WTC11 (cell line): ENCODE data around the gene SCUBE3. TPM values are rescaled to one million over a fixed set of nuclear protein-coding genes. Genes with fewer than 3 reads are reported as not detected.

Source experiments
- ATAC-seq: fragments of 200-7000 bp; cut with Tn5 transposase; 2 replicates; pipeline ENCODE4 v1.10.0; 2021; ENCODE audit warnings: mild to moderate bottlenecking, moderate library complexity
- CTCF ChIA-PET: fragments of 300-600 bp; sonication (Branson Sonifier 250); formaldehyde crosslinking; loops from one replicate; lab custom pipeline; 2021; ENCODE audit warnings: antibody characterized with exemption; lab: Charles Lee
- POLR2A ChIA-PET: fragments of 350-600 bp; sonication (Branson Sonifier 250); formaldehyde crosslinking; loops from one replicate; lab custom pipeline; 2021; ENCODE audit warnings: antibody characterized with exemption; lab: Charles Lee
- DNase-seq: peaks from one replicate; pipeline ENCODE4 v3.0.0; 2021; ENCODE audit warnings: low spot score
- H3K27ac Mint-ChIP-seq: 2 replicates; pipeline ENCODE4 v1.8.0; 2021; ENCODE audit warnings: mixed read lengths
- H3K27me3 Mint-ChIP-seq: 2 replicates; pipeline ENCODE4 v1.8.0; 2021; ENCODE audit warnings: low read depth, mild to moderate bottlenecking, moderate library complexity, mixed read lengths
- H3K36me3 Mint-ChIP-seq: 2 replicates; pipeline ENCODE4 v1.8.0; 2021; ENCODE audit warnings: mixed read lengths
- H3K4me1 Mint-ChIP-seq: 2 replicates; pipeline ENCODE4 v1.8.0; 2022; ENCODE audit warnings: mixed read lengths
- H3K4me3 Mint-ChIP-seq: 2 replicates; pipeline ENCODE4 v1.8.0; 2021; ENCODE audit warnings: mild to moderate bottlenecking, moderate library complexity, mixed read lengths
- H3K9me3 Mint-ChIP-seq: 2 replicates; pipeline ENCODE4 v1.8.0; 2021; ENCODE audit warnings: mixed read lengths
- AFF4 ChIP-seq: sonication (generic); formaldehyde crosslinking; IDR thresholded peaks from 2 replicates; pipeline ENCODE4 v1.8.1; 2023; ENCODE audit warnings: mild to moderate bottlenecking, missing genetic modification reagents, borderline replicate concordance
- ATF2 ChIP-seq: sonication (generic); formaldehyde crosslinking; IDR thresholded peaks from 2 replicates; pipeline ENCODE4 v1.8.1; 2022; ENCODE audit warnings: low read depth, missing genetic modification reagents, borderline replicate concordance
- CDX4 ChIP-seq: fragments of 250-450 bp; sonication (Bioruptor Pico); IDR thresholded peaks from 2 replicates; pipeline ENCODE4 v1.9.0; 2021; ENCODE audit warnings: moderate library complexity, mild to moderate bottlenecking, inconsistent platforms, borderline replicate concordance
- CREM ChIP-seq: sonication (generic); formaldehyde crosslinking; IDR thresholded peaks from 2 replicates; pipeline ENCODE4 v1.8.1; 2022; ENCODE audit warnings: mild to moderate bottlenecking, missing genetic modification reagents, moderate library complexity
- ETV6 ChIP-seq: sonication (generic); formaldehyde crosslinking; IDR thresholded peaks from 2 replicates; pipeline ENCODE4 v1.8.1; 2022; ENCODE audit warnings: mild to moderate bottlenecking, missing genetic modification reagents
- GRHL2 ChIP-seq: fragments of 250-450 bp; sonication (Bioruptor Pico); IDR thresholded peaks from 2 replicates; pipeline ENCODE4 v1.8.0; 2022; ENCODE audit warnings: mild to moderate bottlenecking, moderate library complexity; ENCODE audit not compliant: insufficient replicate concordance, severe bottlenecking
- HMGA2 ChIP-seq: fragments of 250-450 bp; sonication (Bioruptor Pico); IDR thresholded peaks from 2 replicates; pipeline ENCODE4 v1.4.0; 2021; ENCODE audit warnings: mild to moderate bottlenecking, moderate library complexity
- IRF2 ChIP-seq: sonication (generic); formaldehyde crosslinking; IDR thresholded peaks from 2 replicates; pipeline ENCODE4 v1.8.0; 2022; ENCODE audit warnings: low read depth, missing genetic modification reagents, borderline replicate concordance
- JUN ChIP-seq: sonication (generic); formaldehyde crosslinking; IDR thresholded peaks from 2 replicates; pipeline ENCODE4 v1.8.0; 2023; ENCODE audit warnings: mild to moderate bottlenecking, missing genetic modification reagents
- MLX ChIP-seq: sonication (generic); formaldehyde crosslinking; IDR thresholded peaks from 2 replicates; pipeline ENCODE4 v1.8.1; 2023; ENCODE audit warnings: mild to moderate bottlenecking, missing genetic modification reagents, moderate library complexity
- NFE2L1 ChIP-seq: sonication (generic); formaldehyde crosslinking; IDR thresholded peaks from 2 replicates; pipeline ENCODE4 v1.8.1; 2023; ENCODE audit warnings: missing genetic modification reagents
- PREB ChIP-seq: sonication (generic); formaldehyde crosslinking; IDR thresholded peaks from 2 replicates; pipeline ENCODE4 v1.8.1; 2022; ENCODE audit warnings: mild to moderate bottlenecking, missing genetic modification reagents, moderate library complexity, borderline replicate concordance
- RELA ChIP-seq: sonication (generic); formaldehyde crosslinking; IDR thresholded peaks from 2 replicates; pipeline ENCODE4 v1.8.1; 2022; ENCODE audit warnings: missing genetic modification reagents, mild to moderate bottlenecking, borderline replicate concordance
- SMAD3 ChIP-seq: sonication (generic); formaldehyde crosslinking; IDR thresholded peaks from 2 replicates; pipeline ENCODE4 v1.8.0; 2022; ENCODE audit warnings: missing genetic modification reagents, mild to moderate bottlenecking, borderline replicate concordance
- SMAD4 ChIP-seq: sonication (generic); formaldehyde crosslinking; IDR thresholded peaks from 2 replicates; pipeline ENCODE4 v1.8.0; 2022; ENCODE audit warnings: mild to moderate bottlenecking, missing genetic modification reagents
- TCF7 ChIP-seq: sonication (generic); formaldehyde crosslinking; IDR thresholded peaks from 2 replicates; pipeline ENCODE4 v1.8.0; 2022; ENCODE audit warnings: mild to moderate bottlenecking, low read depth, missing genetic modification reagents, moderate library complexity
- ZBTB21 ChIP-seq: sonication (generic); formaldehyde crosslinking; IDR thresholded peaks from 2 replicates; pipeline ENCODE4 v1.8.1; 2023; ENCODE audit warnings: mild to moderate bottlenecking, missing genetic modification reagents, borderline replicate concordance
- ZNF263 ChIP-seq: sonication (generic); formaldehyde crosslinking; IDR thresholded peaks from 2 replicates; pipeline ENCODE4 v1.8.1; 2022; ENCODE audit warnings: low read depth, mild to moderate bottlenecking, moderate library complexity, missing genetic modification reagents
- total RNA-seq: library from RNA; stranded (reverse); gene quantifications from 3 replicates; pipeline ENCODE4 v1.2.3, GENCODE V29; 2021

SCUBE3 gene
- total RNA-seq, 1 experiment from 2014 or later, result 2.1 TPM

GRCh38 chr6:35275744-35276260, 62.0 kb downstream of the SCUBE3 start:
- Mint-ChIP-seq H3K27ac (no peak overlapping the region), H3K9me3 (no peaks in the 10 kb centered on the region), H3K4me1 (no peaks in the 10 kb centered on the region), H3K36me3 (no peaks in the 10 kb centered on the region)
- POLR2A ChIA-PET, result no interaction called here
- TF ChIP-seq RELA (no peak), IRF2 (no peak), HMGA2 (no peak), ZBTB21 (no peak), GRHL2 (CRISPR knock-in tag) (no peak), AFF4 (CRISPR knock-in tag) (no peak), TCF7 (CRISPR knock-in tag) (no peak), SMAD3 (CRISPR knock-in tag) (no peak), NFE2L1 (no peak), CDX4 (CRISPR knock-in tag) (no peak)
- TF ChIP-seq, all 79 proteins: peak for 0
- no peak for ATAC-seq
- CTCF ChIA-PET, result no interaction called here
- H3K27me3 Mint-ChIP-seq, result no peaks in the 10 kb centered on the region
- no peak for DNase-seq
- no peak overlapping the region for H3K4me3 Mint-ChIP-seq

- ChIA-PET CTCF (interaction anchor here (0.8 to 2.6 kb wide), 2 partner anchors 63 to 171 kb away, joined by 3 to 8 read pairs; partner anchors contain the start of gene PPARD), POLR2A (no interaction called here)
- DNase-seq (no peak), ATAC-seq (no peak)
- Mint-ChIP-seq H3K4me3 (no peak overlapping the region), H3K27me3 (no peaks in the 10 kb centered on the region), H3K9me3 (no peaks in the 10 kb centered on the region), H3K36me3 (peaks cover 6% of the 10 kb centered on the region; the same call in 1 of the 2 replicates), H3K4me1 (no peaks in the 10 kb centered on the region), H3K27ac (peak overlapping the region; percentile 7; the same call in 1 of the 2 replicates)
- no peak for TF ChIP-seq GRHL2 (CRISPR knock-in tag)
- TF ChIP-seq CREM, result no peak
- TF ChIP-seq MLX, result no peak
- no peak for TF ChIP-seq ZNF263 (CRISPR knock-in tag)
- TF ChIP-seq HMGA2, result no peak
- TF ChIP-seq SMAD4 (CRISPR knock-in tag), result no peak
- TF ChIP-seq AFF4 (CRISPR knock-in tag), result no peak
- TF ChIP-seq SMAD3 (CRISPR knock-in tag), result no peak
- TF ChIP-seq ATF2 (CRISPR knock-in tag), result no peak
- no peak for TF ChIP-seq PREB
- no peak for TF ChIP-seq JUN (CRISPR knock-in tag)
- no peak for TF ChIP-seq ETV6 (CRISPR knock-in tag)
These were observed 65.0 kb downstream of the SCUBE3 start for GRCh38 chr6:35278708-35279107.
